ENCODE data around the gene CLBA1. TPM values are rescaled to one million over a fixed set of nuclear protein-coding genes. Genes with fewer than 3 reads are reported as not detected.

Gene CLBA1
- polyA plus RNA-seq, 1 of the 3 experiments (the other 2 are of a cell fraction) = 18.5 TPM

GRCh38 chr14:105014032-105014431 lies 28.4 kb downstream of the CLBA1 start:
- Histone ChIP-seq H3K9ac (no peak overlapping the region), H3K79me2 (ENCODE audit: insufficient read depth) (peaks cover 100% of the 10 kb centered on the region), H3K4me1 (ENCODE audit: control insufficient read depth in 1 of 2, insufficient read depth in 2 of 2, low read depth in 1 of 2, low read length in 1 of 2) (peaks cover 46 to 51% of the 10 kb centered on the region in 2 experiments), H3K27ac (ENCODE audit: low read depth in 2 of 2, low read length in 1 of 2) (peak overlapping the region; percentile 40 to 43; a peak in 3 of 4 replicates), H4K20me1 (ENCODE audit: insufficient read depth) (peaks cover 100% of the 10 kb centered on the region), H3K9me3 (no peaks in the 10 kb centered on the region), H3F3A (replicated peaks; ENCODE audit: insufficient read depth) (peaks cover 21% of the 10 kb centered on the region), H2AFZ (ENCODE audit: low read depth) (no peak overlapping the region), H3K4me2 (peak overlapping the region; percentile 46), H3K9me2 (no peaks in the 10 kb centered on the region), H3K36me3 (replicated peaks in 1 of 2; ENCODE audit: control insufficient read depth in 1 of 2, insufficient read depth in 2 of 2, low read length in 1 of 2) (peaks cover 18 to 27% of the 10 kb centered on the region in 2 experiments), H3K27me3 (ENCODE audit: insufficient read depth) (no peaks in the 10 kb centered on the region), H3K4me3 (ENCODE audit: low read depth in 2 of 2, low read length in 1 of 2) (no peak overlapping the region)
- no CpG with 5 or more reads among the region's 9 CpGs for WGBS (ENCODE audit: low lambda C conversion rate)
- ChIA-PET POLR2A (no interaction called here), CTCF (interaction anchor here (0.5 to 10.9 kb wide), 7 partner anchors 10 to 38 kb away, joined by 3 to 138 read pairs (median 3); no protein-coding TSS in a partner anchor)
- no peak for DNase-seq
- TF ChIP-seq FOXJ3 (CRISPR knock-in tag; IDR thresholded peaks at IDR 0.05) = no peak
- TF ChIP-seq RXRA (IDR thresholded peaks at IDR 0.05; ENCODE audit: borderline replicate concordance, low read depth) = no peak
- no peak for TF ChIP-seq TEAD4 (IDR thresholded peaks at IDR 0.05; ENCODE audit: borderline replicate concordance, insufficient read depth)
- TF ChIP-seq FOSL2 (IDR thresholded peaks at IDR 0.05; ENCODE audit: borderline replicate concordance, low read depth) = no peak
- TF ChIP-seq TAF1 (IDR thresholded peaks at IDR 0.05; ENCODE audit: borderline replicate concordance, low read depth, low read length) = no peak
- no peak for TF ChIP-seq MAX (IDR thresholded peaks at IDR 0.05; ENCODE audit: low read depth)
- TF ChIP-seq POLR2AphosphoS5 (IDR thresholded peaks at IDR 0.05; ENCODE audit: low read depth, low read length) = no peak
- TF ChIP-seq USF2 (IDR thresholded peaks at IDR 0.05; ENCODE audit: borderline replicate concordance, low read depth, low read length) = no peak
- TF ChIP-seq RFX5 (IDR thresholded peaks at IDR 0.05; ENCODE audit: low read length) = no peak
- no peak for TF ChIP-seq MEF2A (IDR thresholded peaks at IDR 0.05; ENCODE audit: borderline replicate concordance, low read depth)

GRCh38 chr14:105014631-105015030 lies 29.0 kb downstream of the CLBA1 start:
- ChIA-PET POLR2A (no interaction called here), CTCF (interaction anchor here (0.9 to 10.9 kb wide), 4 partner anchors 11 to 39 kb away, joined by 3 to 138 read pairs (median 8); no protein-coding TSS in a partner anchor)
- WGBS (ENCODE audit: low lambda C conversion rate) = 79% methylated on average over 4 of the region's 4 CpGs
- Histone ChIP-seq H3K9me3 (no peaks in the 10 kb centered on the region), H4K20me1 (ENCODE audit: insufficient read depth) (peaks cover 99% of the 10 kb centered on the region), H3K27me3 (ENCODE audit: insufficient read depth) (no peaks in the 10 kb centered on the region), H2AFZ (ENCODE audit: low read depth) (no peak overlapping the region), H3K9ac (0 out of 2 replicates have a peak overlapping the region, but pooled peaks have one; percentile 3), H3F3A (replicated peaks; ENCODE audit: insufficient read depth) (peaks cover 16% of the 10 kb centered on the region), H3K79me2 (ENCODE audit: insufficient read depth) (peaks cover 100% of the 10 kb centered on the region), H3K27ac (ENCODE audit: low read depth in 2 of 2, low read length in 1 of 2) (peak overlapping the region in 1 of 2 experiments; percentile 40; a peak in 3 of 4 replicates), H3K4me1 (ENCODE audit: control insufficient read depth in 1 of 2, insufficient read depth in 2 of 2, low read depth in 1 of 2, low read length in 1 of 2) (peaks cover 50 to 57% of the 10 kb centered on the region in 2 experiments), H3K36me3 (replicated peaks in 1 of 2; ENCODE audit: control insufficient read depth in 1 of 2, insufficient read depth in 2 of 2, low read length in 1 of 2) (peaks cover 13 to 23% of the 10 kb centered on the region in 2 experiments), H3K9me2 (no peaks in the 10 kb centered on the region), H3K4me2 (peak overlapping the region; percentile 46), H3K4me3 (ENCODE audit: low read depth in 2 of 2, low read length in 1 of 2) (peak overlapping the region in 1 of 2 experiments; percentile 37; a peak in 1 of 4 replicates)
- TF ChIP-seq RFX5 (IDR thresholded peaks at IDR 0.05; ENCODE audit: low read length) = no peak
- no peak for TF ChIP-seq SIN3A (IDR thresholded peaks at IDR 0.05; ENCODE audit: borderline replicate concordance, low read depth, low read length)
- no peak for TF ChIP-seq FOXJ3 (CRISPR knock-in tag; IDR thresholded peaks at IDR 0.05)
- no peak for TF ChIP-seq EZH2phosphoT487 (IDR thresholded peaks at IDR 0.05; ENCODE audit: borderline replicate concordance, low read depth)
- DNase-seq = no peak
